Jurkat, Clone E6-1 (cell line): Measurements from ENCODE around the gene DNAI7. TPM values are rescaled to one million over a fixed set of nuclear protein-coding genes. Genes with fewer than 3 reads are reported as not detected.

ENCODE experiments used
- DNase-seq: peaks from one replicate; pipeline ENCODE4 v3.0.0-alpha.2; 2011; ENCODE audit warnings: low read depth, low spot score
- H3K4me3 ChIP-seq: 2 replicates; pipeline ENCODE4 v1.5.1; 2011; ENCODE audit warnings: mild to moderate bottlenecking, low read length, control low read depth, moderate library complexity
- polyA plus RNA-seq: library from polyadenylated mRNA; unstranded; fragments of >200 nt; gene quantifications from one replicate; pipeline ENCODE4 v1.2.1, GENCODE V29; 2012; ENCODE audit warnings: missing spikeins; ENCODE audit not compliant: insufficient read length, insufficient read depth

DNAI7 gene, protein sequence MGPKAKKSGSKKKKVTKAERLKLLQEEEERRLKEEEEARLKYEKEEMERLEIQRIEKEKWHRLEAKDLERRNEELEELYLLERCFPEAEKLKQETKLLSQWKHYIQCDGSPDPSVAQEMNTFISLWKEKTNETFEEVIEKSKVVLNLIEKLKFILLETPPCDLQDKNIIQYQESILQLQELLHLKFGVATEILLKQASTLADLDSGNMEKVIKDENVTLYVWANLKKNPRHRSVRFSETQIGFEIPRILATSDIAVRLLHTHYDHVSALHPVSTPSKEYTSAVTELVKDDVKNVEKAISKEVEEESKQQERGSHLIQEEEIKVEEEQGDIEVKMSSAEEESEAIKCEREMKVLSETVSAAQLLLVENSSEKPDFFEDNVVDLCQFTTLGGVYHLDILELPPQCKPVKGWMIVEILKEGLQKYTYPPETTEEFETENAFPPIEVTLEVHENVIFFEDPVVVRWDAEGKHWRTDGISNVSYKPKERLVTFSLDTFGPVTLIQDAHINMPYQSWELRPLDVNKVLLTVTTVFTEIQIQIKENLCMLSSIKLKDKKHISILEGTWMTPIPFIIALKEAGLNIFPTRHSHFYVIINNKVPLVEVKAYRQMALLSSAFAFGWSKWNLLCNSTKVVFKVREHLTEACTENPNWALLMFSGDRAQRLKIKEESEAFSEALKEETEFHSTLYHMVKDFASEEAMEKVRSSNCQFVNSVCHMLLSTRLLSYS
- not detected for polyA plus RNA-seq

DNA sequence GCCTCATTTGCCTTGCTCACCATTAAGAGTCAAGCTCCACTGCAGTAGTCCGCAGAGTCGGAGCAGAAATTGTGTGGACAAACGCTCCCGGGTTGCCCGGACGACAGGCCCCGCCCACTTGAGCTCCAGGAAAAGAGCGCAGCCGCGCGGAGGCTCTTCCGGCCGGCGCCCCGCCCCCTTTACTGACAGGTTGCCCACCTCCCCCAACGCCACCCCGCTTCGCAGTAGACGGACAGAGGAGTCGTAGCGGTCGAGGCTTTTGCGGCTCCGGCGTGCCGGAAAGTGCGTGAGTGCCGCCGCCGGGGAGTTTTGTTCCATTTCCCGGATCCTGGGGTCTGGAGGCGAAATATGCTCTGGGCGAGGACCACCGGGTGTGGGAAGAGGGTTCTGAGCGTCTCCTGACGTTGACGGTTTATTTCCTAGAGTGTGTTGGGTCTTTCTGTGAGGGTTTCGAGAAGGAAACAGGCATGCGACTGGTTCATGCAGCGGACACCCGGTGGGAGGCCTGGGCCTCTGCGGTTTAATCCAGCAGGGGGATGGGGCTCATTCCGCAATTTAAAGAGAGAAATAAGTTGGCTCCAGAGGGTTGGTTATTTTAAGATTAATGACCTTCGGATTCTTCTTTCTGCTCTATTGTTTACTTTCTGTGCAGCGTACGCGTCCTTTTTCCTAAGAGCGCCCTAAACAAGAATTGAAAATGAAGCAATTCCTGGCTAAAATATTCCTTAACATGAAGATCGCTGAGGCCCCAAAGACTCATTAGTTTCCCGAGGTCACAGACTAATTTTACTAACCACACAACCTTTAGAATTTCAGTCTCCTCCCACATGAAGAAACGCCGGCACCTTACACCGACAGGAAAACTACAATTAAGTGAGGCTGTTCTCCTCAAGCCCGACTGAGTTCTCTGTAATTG is at the start of gene DNAI7, which contains the start of gene ETFRF1:
TSS of gene DNAI7 (minus strand) at position 105 of the 916 bp plus-strand sequence. CDS start at position 23, 82 bp downstream.
TSS of gene ETFRF1 (plus strand) at position 182 of the 916 bp plus-strand sequence. CDS start 8,720 bp downstream, outside the sequence.
- H3K4me3 ChIP-seq: peak within 1 kb of the TSS; percentile 83
- DNase-seq: peak; percentile 86

DNA sequence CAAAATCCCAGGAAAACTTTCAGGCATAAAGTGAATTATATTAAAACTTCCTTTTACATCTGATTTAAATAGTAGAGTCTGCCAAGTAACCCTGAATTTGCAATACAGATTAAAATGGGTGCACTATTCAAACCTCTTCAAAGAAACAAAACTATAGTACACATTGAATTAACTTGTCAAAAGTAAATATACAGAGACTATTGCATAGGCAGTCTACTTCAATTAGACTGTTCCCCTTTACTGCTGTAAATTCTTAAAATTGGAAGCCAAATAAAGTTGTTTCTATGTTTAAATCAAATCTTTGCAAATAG is 48.7 kb upstream of the DNAI7 start:
- H3K4me3 ChIP-seq: no peak overlapping the region
- DNase-seq: no peak

DNA sequence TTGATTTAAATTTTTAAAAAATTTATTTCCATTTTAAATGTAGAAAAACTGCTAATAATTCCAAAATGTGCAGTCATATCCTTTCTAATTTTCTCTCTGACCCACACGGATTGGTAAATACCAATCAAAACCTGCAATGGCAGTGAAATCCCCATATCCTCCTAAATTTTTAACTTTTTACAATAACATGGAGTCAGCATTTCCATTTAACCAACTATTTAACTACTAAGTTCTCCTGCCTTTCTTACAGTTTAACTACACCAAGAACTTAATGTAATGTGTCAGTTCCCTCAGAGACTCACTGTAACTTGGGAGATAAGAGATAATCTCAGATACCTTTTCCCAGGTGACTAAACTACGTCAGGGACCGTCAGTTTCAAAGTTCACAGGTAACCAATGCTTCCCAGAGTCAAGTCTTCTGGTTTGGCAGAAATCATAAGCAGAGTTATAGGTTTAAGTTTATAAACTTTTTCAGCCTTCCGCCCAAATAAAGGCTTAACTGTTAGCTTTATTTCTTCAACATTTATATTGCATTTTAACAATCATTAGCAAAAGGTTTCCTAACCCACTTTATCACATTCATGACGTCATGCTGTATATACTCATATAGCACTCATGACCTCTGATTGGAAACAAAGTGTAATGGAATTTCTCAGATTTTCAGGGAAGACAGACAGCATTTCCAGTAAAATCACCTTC is 48.2 kb upstream of the DNAI7 start:
- no peak overlapping the region for H3K4me3 ChIP-seq
- no peak for DNase-seq

DNA sequence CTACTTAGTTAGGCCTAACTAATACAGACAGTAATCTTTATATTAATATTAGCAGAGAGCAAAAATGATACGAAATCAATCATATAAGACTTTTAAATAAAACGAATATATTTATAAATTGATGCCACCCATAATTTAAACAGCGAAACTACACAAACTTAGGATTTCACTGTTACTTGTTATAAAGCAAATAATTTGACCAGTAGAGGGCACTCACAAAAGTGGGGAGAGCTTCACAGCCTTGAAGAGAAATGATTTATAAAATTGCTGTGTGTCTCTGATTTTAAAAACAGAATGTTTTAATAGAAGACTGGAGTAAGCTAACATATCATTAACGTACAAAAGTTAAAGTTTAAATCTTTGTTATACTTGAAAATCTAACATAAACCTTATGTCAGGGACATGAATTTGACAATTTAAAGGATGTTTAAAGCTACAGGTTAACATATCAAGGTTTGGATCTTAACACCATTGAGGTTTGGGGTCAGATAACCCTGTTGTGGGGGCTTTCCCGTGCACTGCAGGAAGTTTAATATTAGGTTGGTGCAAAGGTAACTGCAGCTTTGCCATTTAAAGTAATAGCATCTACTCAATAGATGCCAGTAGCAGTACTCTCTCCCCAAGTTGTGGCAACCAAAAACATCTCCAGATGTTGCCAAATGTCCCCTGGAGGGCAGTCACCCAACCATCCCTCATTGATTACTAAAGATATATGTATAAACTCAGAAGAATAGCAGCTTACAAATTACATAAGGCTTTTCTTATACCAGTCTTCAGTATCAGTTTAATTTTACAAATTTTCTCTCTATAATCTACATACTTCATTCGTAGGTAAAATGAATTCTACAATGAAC is 46.4 kb upstream of the DNAI7 start:
- no peak overlapping the region for H3K4me3 ChIP-seq
- peak; percentile 45 for DNase-seq

DNA sequence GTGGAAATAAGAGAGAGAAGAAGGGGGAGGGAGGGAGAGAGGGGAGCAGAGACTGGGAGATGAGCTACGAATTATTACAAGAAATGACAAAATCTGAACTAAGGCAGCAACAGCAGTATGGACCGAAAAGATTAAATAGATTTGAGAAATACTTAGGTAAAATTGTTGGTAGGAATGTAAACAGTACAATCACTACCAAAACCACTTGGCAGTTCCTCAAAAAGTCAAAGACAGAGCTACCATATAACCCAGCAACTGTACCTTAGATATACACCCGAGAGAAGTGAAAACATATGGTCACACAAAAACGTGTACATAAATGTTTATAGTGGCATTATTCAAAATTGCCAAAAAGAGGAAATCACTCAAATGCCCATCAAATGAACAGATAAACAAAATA is 41.7 kb upstream of the DNAI7 start:
- no peak overlapping the region for H3K4me3 ChIP-seq
- DNase-seq: no peak

DNA sequence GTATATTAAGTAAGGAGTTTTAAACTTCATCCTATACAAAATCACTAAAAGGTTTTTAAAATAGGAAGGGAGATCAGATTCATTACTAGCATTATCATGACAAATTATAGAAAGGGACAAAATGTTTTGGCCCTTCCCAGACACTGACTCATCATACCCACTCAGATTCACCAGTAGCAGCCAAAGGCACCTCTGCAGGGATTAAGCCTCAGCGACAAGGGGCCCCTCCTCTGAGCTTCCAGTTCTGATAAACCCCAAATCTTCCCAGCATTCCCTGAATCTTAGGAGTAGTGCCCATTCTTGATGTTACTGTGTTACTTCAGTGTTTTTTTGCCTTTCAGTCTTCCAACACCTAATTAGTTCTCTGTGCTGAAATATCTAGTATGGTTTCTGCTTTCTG is 41.2 kb upstream of the DNAI7 start:
- DNase-seq: no peak
- H3K4me3 ChIP-seq: no peak overlapping the region

DNA sequence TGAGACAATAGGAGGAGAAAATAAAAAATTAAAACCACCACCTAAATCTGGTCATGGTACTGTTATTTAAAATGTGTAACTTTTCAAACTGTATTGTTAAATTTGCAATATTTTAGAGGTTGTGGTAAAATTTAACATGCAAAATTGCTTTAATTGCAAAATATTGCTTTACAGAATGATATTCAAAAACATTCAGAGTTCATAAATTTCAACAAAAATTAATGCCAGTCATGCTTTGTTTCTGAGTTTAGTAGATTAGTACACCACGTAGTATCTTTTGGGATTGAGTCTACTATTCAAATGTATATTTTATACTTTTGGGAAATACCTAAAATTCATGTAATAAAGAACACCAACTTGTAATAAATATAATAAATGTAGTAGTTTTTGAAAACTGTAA is 18.4 kb upstream of the DNAI7 start:
- H3K4me3 ChIP-seq: no peak overlapping the region
- no peak for DNase-seq

DNA sequence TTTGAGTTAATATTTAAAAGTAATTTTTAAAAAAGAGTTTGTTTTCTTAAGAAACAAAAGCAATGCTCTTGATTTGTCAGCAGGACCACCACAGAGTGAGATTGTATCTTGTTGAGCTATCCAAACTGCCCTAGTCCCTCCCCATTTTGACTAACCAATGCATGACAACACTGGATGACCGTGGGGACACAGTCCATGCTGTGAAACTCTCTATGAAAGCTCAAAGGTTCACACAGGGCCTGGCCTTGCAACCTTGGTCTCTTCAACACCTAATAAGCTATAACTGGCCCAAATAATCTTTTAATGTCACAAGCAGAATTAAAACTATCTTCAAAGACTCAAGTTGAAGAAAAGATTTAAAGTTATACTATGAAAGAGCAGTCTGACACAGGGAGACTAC is 13.6 kb upstream of the DNAI7 start:
- no peak overlapping the region for H3K4me3 ChIP-seq
- DNase-seq: no peak

DNA sequence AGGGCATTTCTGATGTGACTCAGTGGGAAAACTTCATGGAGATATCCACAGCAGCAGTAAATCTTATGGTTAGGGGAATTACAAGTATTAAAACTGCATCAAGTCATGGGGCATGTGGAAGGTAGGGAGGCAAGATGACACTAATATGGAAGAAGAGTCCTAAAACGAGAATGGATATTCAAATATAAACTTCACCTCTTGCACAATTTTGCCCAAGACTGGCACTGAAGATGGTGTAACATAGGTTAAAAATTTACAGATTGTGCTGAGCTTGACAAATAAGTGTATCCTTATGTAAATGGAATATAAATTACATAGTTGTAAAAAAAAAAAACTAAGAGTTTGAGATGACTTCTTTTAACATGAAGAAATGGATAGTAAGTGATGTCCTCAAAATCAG is 12.9 kb upstream of the DNAI7 start:
- no peak overlapping the region for H3K4me3 ChIP-seq
- DNase-seq: no peak

DNA sequence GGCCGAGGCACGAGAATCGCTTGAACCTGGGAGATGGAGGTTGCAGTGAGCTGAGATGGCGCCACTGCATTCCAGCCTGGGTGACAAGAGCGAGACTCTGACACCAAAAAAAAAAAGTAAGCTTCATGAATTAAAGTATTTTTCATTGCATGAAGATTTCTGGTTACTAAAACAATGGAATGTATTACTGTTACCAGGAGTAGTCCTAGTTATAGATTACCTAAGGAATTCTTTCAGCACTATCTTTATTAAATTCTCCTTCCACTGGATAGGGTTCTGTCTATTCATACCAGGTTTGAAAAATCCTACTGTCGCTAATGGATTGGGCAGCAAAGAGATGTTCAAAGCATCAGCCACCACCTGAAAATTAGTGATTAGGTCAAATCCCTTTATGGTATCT is 12.5 kb upstream of the DNAI7 start:
- H3K4me3 ChIP-seq: no peak overlapping the region
- no peak for DNase-seq

DNA sequence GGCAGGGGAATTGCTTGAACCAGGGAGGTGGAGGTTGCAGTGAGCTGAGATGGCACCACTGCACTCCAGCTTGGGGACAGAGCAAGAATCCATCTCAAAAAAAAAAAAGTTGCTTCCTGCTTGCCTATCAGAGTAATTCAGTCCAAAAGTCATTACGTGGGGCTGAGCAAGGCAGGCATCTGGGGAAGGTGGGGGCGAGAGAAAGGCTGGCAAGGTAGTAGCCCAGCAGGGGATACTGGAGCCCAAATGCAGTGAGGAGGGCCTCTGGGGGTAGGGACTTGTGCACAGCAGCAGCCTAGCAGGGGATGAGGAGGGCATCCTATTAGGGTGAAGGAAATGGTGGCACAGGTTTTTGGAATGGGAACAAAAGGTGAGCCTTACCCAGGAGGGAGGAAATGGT is 7.2 kb upstream of the DNAI7 start:
- no peak overlapping the region for H3K4me3 ChIP-seq
- DNase-seq: no peak

DNA sequence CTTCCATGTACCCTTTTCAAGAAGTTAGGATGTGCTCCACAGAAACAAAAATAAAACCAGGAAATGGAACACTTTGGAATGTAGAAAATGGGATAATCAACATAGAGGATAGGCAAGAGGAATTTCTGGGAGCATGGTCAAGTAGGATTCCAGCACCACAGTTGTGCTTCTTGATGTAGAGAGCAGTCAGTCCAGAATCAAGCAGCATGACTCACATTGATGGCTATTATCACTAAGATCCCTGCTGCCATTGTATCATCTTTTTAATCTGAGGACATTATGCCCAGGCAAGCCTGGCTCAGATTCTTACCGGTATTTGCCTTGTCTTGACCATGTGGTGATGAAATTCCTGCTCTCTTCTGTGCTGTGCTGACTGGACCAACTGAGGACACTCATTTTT is 5.7 kb upstream of the DNAI7 start:
- no peak for DNase-seq
- no peak overlapping the region for H3K4me3 ChIP-seq

DNA sequence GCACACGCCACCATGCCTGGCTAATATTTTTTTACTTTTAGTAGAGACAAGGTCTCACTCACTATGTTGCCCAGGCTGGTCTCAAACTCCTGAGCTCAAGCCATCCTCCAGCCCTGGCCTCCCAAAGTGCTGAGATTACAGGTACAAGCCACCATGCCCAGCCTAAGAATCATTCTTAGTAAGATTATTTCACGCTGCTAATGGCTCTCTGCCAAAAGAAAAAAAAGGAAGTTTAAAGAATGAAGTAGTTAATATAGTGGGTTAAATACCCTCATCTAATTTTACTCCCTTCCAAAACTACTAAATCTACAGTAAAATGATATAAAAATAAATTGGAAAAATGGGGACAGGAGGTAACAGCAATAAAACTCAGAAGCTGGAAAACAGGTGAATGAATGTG is 2.6 kb upstream of the DNAI7 start:
- no peak for DNase-seq
- no peak overlapping the region for H3K4me3 ChIP-seq

DNA sequence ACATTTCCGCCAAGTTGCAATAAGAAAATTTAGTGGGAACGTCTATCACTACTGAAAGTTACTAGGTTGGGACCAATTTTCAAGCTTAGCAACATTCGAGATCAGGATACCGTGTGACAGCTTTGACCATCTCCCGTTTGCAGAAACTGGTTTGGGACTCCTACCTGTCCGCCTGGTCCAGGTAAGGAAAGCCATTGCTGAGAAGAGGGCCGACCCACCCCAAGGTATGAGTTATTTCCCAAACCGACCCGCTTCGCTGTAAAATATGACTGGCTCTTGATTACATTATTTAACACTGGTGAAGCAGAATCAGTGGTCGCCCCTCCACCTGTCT is 271 bp downstream of the DNAI7 start:
- DNase-seq: no peak
- peak overlapping the region; percentile 83 for H3K4me3 ChIP-seq

DNA sequence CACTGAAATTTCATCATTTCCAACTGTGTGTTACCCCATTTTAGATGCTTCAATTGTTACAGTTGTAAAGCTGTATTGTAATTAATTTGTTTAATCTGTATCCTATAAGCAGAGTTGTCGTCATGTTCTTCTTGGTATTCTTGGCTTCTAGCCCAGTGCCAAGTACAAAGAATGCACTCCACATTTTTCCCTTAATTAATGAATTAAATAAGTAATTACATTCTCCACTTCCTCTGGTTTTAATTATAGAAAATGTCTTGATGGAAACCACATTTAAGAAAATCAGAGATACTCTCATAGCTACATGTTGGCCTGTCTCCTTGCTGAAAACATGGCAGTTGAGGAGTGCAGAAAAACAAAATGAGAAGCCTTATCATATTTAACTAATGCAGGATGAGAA is 746 bp downstream of the DNAI7 start:
- DNase-seq: no peak

DNA sequence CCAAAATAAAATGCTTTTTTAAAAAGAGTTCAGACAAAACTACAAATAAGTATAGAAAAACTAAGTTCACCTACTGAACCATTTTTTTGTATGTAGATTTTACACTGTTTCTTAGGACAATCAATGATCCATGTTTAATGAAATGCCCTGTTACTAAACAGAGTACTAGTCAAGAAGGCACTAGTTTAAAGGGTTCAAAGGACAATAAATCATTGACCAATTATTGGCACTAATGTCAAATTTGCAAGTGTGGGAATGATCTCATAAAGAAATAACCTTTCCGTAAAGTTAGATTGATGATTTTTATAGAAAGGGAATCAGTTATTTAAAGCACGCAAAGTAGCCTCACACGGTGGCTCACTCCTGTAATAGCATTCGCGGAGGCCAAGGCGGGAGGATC is 4.2 kb downstream of the DNAI7 start:
- H3K4me3 ChIP-seq: no peak overlapping the region
- DNase-seq: no peak

More for the DNA sequence above, 746 bp downstream of the DNAI7 start:
- peak overlapping the region; percentile 83 for H3K4me3 ChIP-seq

DNA sequence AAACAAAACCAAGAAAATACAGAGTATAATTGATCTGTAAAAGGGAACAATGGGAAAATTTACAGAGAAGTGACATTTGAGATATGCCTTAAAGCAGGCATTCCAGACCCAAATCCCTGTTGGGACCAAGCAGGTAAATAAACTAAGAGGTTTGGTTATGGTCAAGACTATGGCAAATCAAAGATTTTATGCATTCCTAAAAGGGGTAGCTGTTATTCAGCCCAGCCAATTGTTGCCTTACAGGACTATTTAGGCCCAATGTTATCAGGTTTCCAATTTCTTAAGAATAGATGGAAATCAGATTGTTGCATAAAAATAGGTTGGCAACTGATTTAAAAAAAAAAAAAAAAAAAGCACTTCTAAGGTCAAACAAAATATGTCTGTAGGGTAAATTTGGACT is 5.3 kb downstream of the DNAI7 start:
- no peak overlapping the region for H3K4me3 ChIP-seq
- DNase-seq: no peak

DNA sequence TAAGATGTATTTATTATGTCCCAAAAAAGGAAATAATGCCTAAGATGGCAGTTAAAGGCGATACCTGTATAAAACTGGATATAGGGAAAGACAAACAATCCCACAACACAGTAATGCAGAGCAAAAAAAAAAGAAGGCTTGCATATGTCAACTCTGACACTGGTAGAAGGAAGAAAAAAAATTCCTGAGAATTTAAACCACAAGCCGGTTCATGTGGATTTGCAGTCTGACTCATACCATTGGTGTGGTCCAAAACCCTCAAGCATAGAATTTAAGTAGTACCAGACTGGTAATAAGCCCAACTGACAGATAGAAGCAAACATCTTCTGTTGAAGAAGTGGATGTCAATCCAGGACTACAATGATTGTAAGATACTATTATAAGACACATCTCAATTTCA is 7.2 kb downstream of the DNAI7 start:
- H3K4me3 ChIP-seq: no peak overlapping the region
- DNase-seq: no peak
